Measurements from ENCODE around the gene PRPH.
"Not testable (repeated sequence)": the region's sequence is repeated elsewhere in the genome, so short reads cannot be mapped to it uniquely, and the experiment has no call there.

The PRPH gene

DNA sequence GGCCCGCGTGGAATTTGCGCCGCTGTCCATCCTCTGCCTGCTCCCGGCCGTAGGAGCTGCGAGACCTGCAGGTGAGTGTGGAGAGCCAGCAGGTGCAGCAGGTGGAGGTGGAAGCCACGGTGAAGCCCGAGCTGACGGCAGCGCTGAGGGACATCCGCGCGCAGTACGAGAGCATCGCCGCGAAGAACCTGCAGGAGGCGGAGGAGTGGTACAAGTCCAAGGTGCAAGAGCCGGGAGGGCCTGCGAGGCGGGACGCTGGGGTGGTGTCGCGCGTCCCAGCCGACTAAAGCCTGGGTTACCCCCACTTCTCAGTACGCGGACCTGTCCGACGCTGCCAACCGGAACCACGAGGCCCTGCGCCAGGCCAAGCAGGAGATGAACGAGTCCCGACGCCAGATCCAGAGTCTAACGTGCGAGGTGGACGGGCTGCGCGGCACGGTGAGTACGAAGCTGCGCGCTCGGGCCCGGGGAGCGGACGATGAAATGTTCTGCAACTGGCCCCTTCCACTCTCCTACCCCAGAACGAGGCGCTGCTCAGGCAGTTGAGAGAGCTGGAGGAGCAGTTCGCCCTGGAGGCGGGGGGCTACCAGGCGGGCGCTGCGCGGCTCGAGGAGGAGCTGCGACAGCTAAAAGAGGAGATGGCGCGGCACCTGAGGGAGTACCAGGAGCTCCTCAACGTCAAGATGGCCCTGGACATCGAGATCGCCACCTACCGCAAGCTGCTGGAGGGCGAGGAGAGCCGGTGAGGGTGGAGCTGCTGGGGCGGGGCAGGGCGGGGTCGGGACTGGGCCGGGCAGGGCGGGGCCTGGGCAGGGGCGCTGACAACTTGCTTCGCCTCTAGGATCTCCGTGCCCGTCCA is 2.1 kb downstream of the PRPH start:
- H3K27ac ChIP-seq, result no peak overlapping the region
- DNase-seq (ENCODE audit: low read depth, low spot score), result no peak

DNA sequence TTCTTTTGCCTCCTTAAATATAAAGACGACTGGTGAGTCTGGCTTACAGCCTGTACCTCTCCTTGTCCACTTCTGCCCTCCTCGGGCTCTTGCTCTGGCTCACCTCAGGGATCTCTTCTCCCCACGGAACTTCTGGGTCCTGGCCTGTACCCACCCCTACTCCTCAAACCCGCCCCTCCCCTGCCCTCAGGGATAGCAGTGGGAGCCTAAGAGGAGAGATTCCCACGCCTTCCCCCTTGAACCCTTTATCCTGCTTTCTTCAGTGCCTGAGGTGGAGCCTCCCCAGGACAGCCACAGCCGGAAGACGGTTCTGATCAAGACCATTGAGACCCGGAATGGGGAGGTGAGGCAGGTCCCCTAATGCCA is 2.7 kb downstream of the PRPH start:
- no peak overlapping the region for H3K27ac ChIP-seq
- DNase-seq (ENCODE audit: low read depth, low spot score), result no peak

DNA sequence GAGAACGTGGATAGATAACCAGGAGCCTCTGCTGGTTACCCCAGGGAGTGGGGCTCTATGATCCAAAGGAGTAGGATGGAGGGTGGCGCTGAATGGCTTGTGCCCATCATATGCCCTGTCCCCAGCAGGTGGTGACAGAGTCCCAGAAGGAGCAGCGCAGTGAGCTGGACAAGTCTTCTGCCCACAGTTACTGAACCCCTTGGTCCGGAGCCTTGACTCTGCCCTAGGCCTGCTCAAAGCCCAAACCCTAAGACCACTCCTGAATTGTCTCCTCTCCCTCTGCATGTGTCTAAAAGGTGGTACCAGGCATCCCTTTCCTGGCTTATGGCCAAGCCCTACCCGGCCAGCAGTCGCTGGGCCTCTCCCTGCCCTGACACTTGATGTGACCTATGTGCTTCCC is 3.2 kb downstream of the PRPH start:
- no peak for DNase-seq (ENCODE audit: low read depth, low spot score)
- no peak overlapping the region for H3K27ac ChIP-seq

DNA sequence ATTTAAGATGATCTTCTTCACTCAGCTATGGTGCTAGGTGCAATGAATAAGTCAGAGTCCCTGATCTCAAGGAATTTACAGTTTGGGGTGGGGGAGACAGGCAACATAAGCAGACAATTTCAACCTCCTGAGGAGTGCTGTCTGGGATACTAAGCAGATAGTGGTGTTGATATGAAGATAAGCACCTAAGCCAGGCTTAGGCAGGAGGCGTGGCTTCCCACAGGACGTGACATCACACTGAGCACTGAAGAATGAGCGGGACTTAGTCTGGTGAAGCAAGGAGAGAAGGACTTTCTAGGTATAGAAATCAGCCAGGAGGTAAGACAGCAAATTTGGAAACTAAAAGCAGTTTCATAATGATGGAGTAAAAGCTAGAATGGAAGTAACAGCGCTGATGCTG is 6.8 kb downstream of the PRPH start:
- H3K27ac ChIP-seq, result no peak overlapping the region
- DNase-seq (ENCODE audit: low read depth, low spot score), result no peak

DNA sequence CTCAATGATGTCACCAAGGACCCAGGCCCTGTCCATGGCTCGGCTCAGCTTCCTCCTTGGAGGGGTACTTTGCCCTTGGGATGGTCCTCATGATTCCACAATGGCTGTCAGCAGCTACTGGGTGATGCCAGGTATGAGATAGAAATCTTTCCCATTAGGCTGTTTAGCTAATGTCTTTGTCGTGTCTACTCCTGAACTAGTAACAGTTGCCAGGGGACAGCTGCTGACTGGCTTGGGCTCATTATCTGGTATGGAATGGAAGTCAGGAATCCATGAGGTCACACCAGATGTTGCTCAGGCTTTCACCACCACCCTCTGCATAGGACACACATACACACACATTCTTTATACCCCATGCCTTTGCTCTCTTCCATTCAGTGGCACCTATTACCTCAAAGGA is 9.2 kb downstream of the PRPH start:
- DNase-seq (ENCODE audit: low read depth, low spot score), result no peak

DNA sequence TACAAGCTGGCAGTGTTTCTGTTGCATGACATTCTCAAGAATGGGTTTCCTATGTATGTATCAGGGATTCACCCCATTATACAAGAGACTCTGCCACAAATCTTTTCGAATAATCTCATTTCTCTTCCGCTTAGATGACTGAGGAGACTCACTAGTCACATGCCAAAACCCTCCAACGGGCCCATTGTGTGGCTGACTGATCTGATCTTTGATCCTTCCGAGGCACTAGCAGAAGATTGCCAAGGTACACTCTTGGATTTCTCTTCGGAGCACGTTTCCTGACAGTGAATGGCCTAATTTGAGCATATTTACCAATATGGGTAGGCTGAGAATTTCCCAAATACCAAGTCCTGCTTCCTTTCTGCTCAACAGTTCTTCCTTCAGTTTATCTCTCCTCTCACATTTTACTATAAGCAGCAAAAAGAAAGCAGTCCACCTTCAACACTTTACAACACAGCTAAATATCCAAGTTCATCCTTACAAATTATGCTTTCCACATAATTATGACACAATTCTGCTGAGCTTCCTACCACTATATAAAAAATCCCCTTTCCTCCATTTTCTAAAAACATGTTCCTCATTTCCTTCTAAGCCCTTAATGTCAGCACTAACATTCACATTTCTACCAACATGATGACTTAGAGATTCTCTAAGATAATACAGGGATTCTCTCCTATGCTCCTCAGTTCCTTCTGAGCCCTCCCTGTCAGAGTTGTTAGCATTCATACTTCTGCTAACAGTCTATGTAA is 11.0 kb downstream of the PRPH start:
- DNase-seq (ENCODE audit: low read depth, low spot score), result no peak
- no peak overlapping the region for H3K27ac ChIP-seq

More for the DNA sequence above, 9.2 kb downstream of the PRPH start:
- H3K27ac ChIP-seq, result no peak overlapping the region

DNA sequence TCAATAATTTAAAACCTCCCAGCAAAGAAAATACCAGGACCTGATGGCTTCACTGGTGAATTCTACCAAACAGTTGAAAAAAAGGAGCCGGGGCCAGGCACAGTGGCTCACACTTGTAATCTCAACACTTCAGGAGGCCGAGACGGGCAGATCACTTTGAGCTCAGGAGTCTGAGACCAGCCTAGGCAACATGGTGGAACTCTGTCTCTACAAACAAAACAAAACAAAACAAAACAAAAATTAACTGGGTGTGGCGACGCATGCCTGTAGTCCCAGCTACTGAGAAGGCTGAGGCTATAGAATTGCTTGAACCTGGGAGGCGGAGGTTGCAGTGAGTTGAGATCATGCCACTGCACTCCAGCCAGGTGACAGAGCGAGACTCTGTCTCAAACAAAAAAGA is 14.4 kb downstream of the PRPH start:
- H3K27ac ChIP-seq, result no peak overlapping the region

DNA sequence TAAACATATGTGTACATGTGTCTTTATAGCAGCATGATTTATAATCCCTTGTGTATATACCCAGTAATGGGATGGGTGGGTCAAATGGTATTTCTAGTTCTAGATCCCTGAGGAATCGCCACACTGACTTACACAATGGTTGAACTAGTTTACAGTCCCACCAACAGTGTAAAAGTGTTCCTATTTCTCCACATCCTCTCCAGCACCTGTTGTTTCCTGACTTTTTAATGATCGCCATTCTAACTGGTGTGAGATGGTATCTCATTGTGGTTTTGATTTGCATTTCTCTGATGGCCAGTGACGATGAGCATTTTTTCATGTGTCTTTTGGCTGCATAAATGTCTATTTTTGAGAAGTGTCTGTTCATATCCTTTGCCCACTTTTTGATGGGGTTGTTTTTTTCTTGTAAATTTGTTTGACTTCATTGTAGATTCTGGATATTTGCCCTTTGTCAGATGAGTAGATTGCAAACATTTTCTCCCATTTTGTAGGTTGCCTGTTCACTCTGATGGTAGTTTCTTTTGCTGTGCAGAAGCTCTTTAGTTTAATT is 15.6 kb downstream of the PRPH start:
- not testable (repeated sequence) for H3K27ac ChIP-seq; DNase-seq (ENCODE audit: low read depth, low spot score)

More for the DNA sequence above, 14.4 kb downstream of the PRPH start:
- DNase-seq (ENCODE audit: low read depth, low spot score), result no peak

DNA sequence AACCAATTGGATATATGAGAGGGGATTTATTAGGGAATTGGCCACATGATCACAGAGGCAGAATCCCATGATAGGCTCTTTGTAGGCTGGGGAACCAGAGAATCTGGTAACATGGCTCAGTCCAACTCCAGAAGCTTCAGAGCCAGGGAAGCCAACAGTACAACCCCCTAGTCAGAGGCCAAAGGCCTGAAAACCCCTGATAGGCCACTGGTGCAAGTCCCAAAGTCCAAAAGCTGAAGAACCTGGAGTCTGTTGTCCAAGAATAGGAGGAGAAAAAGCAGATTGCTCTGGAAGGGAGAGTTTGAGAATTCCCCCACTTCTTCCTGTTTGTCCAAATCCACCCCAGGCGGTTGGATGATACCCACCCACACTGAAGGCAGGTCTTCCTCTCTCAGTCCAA is 19.9 kb downstream of the PRPH start:
- DNase-seq (ENCODE audit: low read depth, low spot score), result no peak
- H3K27ac ChIP-seq, result peak overlapping the region; percentile 73

DNA sequence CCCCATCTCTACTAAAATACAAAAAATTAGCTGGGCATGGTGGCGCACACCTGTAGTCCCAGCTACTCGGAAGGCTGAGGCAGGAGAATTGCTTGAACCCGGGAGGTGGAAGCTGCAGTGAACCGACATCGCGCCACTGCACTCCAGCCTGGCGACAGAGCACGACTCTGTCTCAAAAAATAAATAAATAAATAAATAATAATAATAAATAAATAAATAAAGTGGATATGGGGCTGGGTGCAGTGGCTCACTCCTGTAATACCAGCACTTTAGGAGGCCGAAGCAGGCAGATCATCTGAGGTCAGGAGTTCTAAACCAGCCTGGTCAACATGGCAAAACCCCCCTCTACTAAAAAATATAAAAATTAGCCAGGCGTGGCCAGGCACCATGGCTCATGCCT is 22.2 kb downstream of the PRPH start:
- DNase-seq (ENCODE audit: low read depth, low spot score); H3K27ac ChIP-seq: not testable (repeated sequence)

DNA sequence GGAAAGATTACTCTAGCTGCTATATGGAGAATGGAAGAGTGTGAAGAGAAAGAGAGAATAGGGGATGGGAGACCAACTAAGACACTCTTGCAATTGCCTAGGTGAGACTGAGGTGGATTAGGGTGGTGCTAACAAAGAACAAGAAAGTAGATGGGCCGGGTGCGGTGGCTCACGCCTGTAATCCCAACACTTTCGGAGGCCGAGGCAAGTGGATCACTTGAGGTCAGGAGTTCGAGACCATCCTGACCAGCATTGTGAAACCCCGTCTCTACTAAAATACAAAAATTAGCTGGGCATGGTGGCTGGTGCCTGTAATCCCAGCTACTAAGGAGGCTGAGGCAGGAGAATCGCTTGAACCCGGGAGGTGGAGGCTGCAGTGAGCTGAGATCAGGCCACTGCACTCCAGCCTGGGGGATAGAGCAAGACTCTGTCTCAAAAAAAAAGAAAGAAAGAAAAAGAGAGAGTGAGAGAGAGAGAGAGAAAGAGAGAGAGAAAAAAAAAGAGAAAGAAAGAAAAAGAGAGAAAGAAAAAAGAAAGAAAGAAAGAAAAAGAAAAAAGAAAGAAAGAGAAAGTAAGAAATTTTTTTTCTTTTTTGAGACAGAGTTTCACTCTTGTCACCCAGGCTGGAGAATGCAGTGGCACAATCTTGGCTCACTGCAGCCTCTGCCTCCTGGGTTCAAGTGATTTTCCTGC is 25.6 kb downstream of the PRPH start:
- H3K27ac ChIP-seq; DNase-seq (ENCODE audit: low read depth, low spot score): not testable (repeated sequence)

DNA sequence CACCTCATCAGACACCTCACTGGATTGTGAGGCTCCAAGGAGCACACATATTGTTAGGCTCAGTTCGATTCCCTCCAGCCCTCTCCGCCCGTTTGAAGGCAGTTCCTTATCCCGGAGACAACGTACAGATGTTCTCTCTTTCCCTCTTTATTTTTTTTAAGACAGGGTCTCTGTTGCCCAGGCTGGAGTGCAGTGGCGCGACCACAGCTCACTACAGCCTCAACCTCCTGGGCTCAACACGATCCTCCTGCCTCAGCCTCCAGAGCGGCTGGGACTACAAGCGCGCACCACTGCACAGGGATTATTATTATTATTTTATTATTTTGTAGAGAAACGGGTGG is 27.4 kb downstream of the PRPH start:
- DNase-seq (ENCODE audit: low read depth, low spot score), result no peak
- H3K27ac ChIP-seq, result peak overlapping the region; percentile 35

DNA sequence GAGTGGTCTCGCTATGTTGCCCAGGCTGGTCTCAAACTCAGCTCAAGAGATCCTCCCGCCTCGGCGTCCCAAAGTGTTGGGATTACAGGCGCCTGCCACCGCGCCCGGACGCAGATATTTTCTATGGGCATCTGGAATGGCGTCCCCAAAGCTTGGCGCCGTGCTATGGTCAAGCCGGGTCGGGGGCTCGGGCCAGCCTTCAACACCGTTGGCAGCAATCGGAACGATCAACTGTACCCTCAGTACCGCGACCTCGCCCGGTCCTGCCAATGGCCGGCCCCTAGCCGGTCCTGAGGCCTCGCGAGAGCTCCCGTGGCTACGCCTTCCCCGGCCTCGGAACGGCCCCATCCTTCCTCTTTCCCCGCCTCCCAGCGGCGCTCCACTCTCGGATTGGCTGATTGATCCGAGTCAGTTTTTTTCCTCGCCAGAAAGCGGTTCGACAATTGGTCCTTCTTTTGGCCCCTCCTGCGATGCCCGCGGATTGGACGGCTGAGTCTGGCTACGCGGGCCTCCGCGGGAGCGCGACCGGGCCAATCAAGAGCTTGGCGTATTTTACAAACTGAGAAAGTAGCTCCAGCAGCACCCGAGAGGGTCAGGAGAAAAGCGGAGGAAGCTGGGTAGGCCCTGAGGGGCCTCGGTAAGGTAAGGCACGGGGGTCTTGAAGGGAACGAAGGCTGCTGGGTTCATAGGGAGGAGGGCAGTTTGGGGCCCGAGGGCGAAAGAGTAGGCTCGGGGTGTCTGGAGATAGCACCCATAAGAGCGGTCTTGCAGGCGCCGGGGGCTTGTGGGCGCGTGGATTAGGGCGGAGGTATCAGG is 28.0 kb downstream of the PRPH start, which contains the start of gene TROAP:
TROAP (plus strand) TSS at position 548 of the 816 bp plus-strand sequence. CDS start 354 bp downstream, outside the sequence.
- peak; percentile 89 for DNase-seq (ENCODE audit: low read depth, low spot score)
- peak within 1 kb of the TSS; percentile 35 for H3K27ac ChIP-seq

DNA sequence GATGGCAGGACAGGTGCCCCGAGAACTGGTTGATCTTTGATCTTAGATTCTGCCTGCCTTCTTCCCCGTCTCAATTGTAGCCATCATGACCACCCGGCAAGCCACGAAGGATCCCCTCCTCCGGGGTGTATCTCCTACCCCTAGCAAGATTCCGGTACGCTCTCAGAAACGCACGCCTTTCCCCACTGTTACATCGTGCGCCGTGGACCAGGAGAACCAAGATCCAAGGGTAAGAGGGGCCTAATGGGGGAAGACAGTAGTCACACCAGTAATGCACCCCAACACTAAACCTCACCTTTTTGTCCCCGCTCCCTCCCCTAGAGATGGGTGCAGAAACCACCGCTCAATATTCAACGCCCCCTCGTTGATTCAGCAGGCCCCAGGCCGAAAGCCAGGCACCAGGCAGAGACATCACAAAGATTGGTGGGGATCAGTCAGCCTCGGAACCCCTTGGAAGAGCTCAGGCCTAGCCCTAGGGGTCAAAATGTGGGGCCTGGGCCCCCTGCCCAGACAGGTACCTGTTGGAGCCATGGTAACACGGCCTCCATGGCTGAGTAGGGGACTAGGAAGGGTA is 28.7 kb downstream of the PRPH start:
- DNase-seq (ENCODE audit: low read depth, low spot score), result no peak
- no peak overlapping the region for H3K27ac ChIP-seq

DNA sequence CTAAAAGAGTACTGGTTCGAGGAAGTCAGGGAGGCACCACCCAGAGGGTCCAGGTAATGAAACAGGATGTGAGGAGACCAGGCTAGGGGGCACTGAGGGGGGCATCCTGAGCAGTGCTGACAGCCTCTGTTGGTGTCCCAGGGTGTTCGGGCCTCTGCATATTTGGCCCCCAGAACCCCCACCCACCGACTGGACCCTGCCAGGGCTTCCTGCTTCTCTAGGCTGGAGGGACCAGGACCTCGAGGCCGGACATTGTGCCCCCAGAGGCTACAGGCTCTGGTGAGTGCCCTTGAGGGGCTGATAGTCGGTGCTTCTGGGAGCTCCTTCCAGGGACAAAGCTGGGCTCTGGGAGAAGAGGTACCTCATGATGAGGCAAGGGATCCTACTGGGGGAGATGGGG is 30.7 kb downstream of the PRPH start:
- DNase-seq (ENCODE audit: low read depth, low spot score), result no peak
- no peak overlapping the region for H3K27ac ChIP-seq

DNA sequence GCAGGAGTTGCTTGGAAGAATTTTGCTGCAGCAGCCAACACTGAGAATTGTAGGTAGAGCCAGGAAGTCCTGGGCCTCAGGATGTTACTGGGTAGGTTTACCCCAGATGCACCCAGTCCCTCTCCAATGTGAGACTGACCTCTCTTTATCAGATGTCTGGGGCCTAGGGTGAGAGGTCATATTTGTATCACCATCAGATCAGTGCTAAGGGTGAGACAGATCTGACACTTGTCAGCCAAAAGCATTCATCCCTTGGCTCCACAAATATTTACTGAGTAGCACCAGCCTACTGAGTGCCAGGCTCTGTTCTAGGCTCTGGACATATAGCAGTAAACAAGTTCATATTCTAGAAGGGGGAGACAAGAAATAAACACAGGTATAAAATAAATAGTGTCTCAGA is 32.4 kb downstream of the PRPH start:
- no peak overlapping the region for H3K27ac ChIP-seq

DNA sequence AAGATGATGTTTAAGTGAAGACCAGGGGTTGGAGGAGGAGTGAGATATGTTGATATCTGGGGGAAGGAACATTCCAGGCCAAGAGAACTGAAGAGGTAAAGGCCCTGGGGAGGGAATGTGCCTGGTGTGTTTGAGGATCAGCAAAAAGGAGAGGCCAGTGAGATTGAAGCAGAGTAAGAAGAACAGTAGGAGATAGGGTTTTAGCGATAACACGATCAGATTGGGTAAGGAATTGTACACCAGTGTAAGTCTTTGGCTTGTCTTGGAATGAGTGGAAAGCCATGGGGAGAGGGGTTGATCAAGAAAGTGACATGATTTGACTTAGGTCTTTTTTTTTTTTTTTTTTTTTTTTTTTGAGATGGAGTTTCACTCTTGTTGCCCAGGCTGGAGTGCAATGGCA is 32.9 kb downstream of the PRPH start:
- DNase-seq (ENCODE audit: low read depth, low spot score), result no peak
- H3K27ac ChIP-seq, result no peak overlapping the region

More for the DNA sequence above, 32.4 kb downstream of the PRPH start:
- no peak for DNase-seq (ENCODE audit: low read depth, low spot score)

DNA sequence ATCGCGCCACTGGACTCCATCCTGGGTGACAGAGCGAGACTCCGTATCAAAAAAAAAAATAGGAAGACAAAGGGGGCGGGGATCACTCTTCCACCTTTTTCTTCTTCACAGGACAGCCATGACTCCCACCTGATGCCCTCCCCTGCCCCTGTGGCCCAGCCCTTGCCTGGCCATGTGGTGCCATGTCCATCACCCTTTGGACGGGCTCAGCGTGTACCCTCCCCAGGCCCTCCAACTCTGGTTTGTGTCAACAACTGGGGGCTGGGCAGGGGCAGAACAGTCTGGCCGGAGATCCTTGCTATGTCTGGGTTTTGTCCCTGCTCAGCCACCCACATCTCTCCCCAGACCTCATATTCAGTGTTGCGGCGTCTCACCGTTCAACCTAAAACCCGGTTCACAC is 33.9 kb downstream of the PRPH start:
- DNase-seq (ENCODE audit: low read depth, low spot score), result no peak
- H3K27ac ChIP-seq, result no peak overlapping the region

DNA sequence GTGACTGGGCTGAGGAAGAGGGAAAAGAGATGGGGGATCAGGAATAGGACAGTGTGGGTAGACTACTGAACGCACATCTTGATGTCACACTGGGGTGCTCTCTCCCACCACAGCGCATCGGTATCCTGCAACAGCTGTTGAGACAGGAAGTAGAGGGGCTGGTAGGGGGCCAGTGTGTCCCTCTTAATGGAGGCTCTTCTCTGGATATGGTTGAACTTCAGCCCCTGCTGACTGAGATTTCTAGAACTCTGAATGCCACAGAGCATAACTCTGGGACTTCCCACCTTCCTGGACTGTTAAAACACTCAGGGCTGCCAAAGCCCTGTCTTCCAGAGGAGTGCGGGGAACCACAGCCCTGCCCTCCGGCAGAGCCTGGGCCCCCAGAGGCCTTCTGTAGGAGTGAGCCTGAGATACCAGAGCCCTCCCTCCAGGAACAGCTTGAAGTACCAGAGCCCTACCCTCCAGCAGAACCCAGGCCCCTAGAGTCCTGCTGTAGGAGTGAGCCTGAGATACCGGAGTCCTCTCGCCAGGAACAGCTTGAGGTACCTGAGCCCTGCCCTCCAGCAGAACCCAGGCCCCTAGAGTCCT is 35.2 kb downstream of the PRPH start:
- no peak overlapping the region for H3K27ac ChIP-seq
- no peak for DNase-seq (ENCODE audit: low read depth, low spot score)
